Astrocyte (in vitro differentiated cells and primary cell): ENCODE data around the gene CTNNA3. TPM values are rescaled to one million over a fixed set of nuclear protein-coding genes. Genes with fewer than 3 reads are reported as not detected.

Source experiments
- DNase-seq: peaks from one replicate; pipeline ENCODE4 v3.0.0-alpha.2; 2010; ENCODE audit warnings: low read depth
- FAIRE-seq: peaks from 2 replicates; lab custom pipeline; 2011; peaks lifted over from hg19 to GRCh38; lab: Jason Lieb, UNC
- H2AFZ ChIP-seq: 2 replicates; pipeline ENCODE4 v1.6.0; 2012; ENCODE audit warnings: low read depth, low read length, inconsistent platforms
- H3K27ac ChIP-seq: 2 replicates; pipeline ENCODE4 v1.5.1; 2011; ENCODE audit warnings: low read depth, low read length, inconsistent platforms
- H3K27me3 ChIP-seq: 2 replicates; pipeline ENCODE4 v1.6.0; 2011; ENCODE audit warnings: low read length, inconsistent platforms; ENCODE audit not compliant: insufficient read depth
- H3K36me3 ChIP-seq: 2 replicates; pipeline ENCODE4 v1.5.1; 2011; ENCODE audit warnings: low read length, inconsistent platforms; ENCODE audit not compliant: insufficient read depth
- H3K4me1 ChIP-seq: 2 replicates; pipeline ENCODE4 v1.5.1; 2011; ENCODE audit warnings: low read length, inconsistent platforms; ENCODE audit not compliant: insufficient read depth
- H3K4me2 ChIP-seq: 2 replicates; pipeline ENCODE4 v1.6.0; 2012; ENCODE audit warnings: low read length, inconsistent platforms
- H3K4me3 ChIP-seq: 2 replicates; pipeline ENCODE4 v1.5.1; 2011; ENCODE audit warnings: low read depth, mild to moderate bottlenecking, low read length, inconsistent platforms; ENCODE audit not compliant: insufficient read depth
- H3K79me2 ChIP-seq: 2 replicates; pipeline ENCODE4 v1.6.0; 2012; ENCODE audit warnings: mild to moderate bottlenecking, low read length, inconsistent platforms; ENCODE audit not compliant: insufficient read depth
- H3K9ac ChIP-seq: 2 replicates; pipeline ENCODE4 v1.6.0; 2012; ENCODE audit warnings: mild to moderate bottlenecking, low read length, inconsistent platforms
- H3K9me3 ChIP-seq: 2 replicates; pipeline ENCODE4 v1.5.1; 2012; ENCODE audit warnings: low read depth, mild to moderate bottlenecking, low read length, inconsistent platforms; ENCODE audit not compliant: insufficient read depth
- H4K20me1 ChIP-seq: 2 replicates; pipeline ENCODE4 v1.6.0; 2012; ENCODE audit warnings: low read length, inconsistent platforms; ENCODE audit not compliant: insufficient read depth
- H3K27ac Mint-ChIP-seq: one replicate; pipeline ENCODE4 v1.8.0; 2021; ENCODE audit warnings: mild to moderate bottlenecking, mixed read lengths; ENCODE audit not compliant: unreplicated experiment
- H3K27me3 Mint-ChIP-seq: one replicate; pipeline ENCODE4 v1.8.0; 2021; ENCODE audit warnings: low read depth, mixed read lengths; ENCODE audit not compliant: unreplicated experiment
- H3K36me3 Mint-ChIP-seq: one replicate; pipeline ENCODE4 v1.8.0; 2021; ENCODE audit warnings: low read depth, mixed read lengths; ENCODE audit not compliant: unreplicated experiment
- H3K4me1 Mint-ChIP-seq: one replicate; pipeline ENCODE4 v1.8.0; 2021; ENCODE audit warnings: low read depth, mixed read lengths; ENCODE audit not compliant: unreplicated experiment
- H3K4me3 Mint-ChIP-seq: one replicate; pipeline ENCODE4 v1.8.0; 2021; ENCODE audit warnings: mild to moderate bottlenecking, moderate library complexity, mixed read lengths; ENCODE audit not compliant: unreplicated experiment
- H3K9me3 Mint-ChIP-seq: one replicate; pipeline ENCODE4 v1.8.0; 2021; ENCODE audit warnings: mild to moderate bottlenecking, mixed read lengths; ENCODE audit not compliant: unreplicated experiment
- EZH2 ChIP-seq: IDR thresholded peaks from 2 replicates; pipeline ENCODE4 v1.6.1; 2012; ENCODE audit warnings: mild to moderate bottlenecking, low read length, inconsistent platforms; ENCODE audit not compliant: insufficient read depth
- total RNA-seq: library from RNA; stranded (reverse); gene quantifications from 2 replicates; pipeline ENCODE4 v1.2.1, GENCODE V29; 2021
- TF ChIP-seq, protein P1 (sequence below): IDR thresholded peaks from 2 replicates; pipeline ENCODE4 v1.5.1; 2011; ENCODE audit warnings: low read depth, mild to moderate bottlenecking, inconsistent platforms, low read length, moderate library complexity; ENCODE audit not compliant: insufficient read depth

The CTNNA3 gene
- total RNA-seq, 1 donor from 2014 or later, result 0.73 TPM

DNA sequence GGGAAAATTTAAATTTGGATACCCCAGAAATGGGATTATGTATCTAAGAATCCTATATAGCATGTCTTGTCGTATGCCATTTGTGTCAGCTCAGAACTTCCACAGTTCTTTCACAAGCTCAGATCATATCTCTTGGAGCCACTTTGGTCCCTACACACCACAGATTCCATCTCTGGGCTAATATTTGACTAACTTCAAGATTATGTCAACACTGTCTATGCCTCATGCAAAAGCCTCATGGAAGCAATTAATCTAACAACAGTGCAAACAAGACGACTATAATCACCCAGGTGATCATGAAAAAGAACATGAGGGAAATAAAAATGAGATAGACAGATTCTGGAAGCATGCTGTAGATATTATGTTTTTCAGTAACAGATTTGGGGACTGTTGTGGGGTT, 581.0 kb downstream of the CTNNA3 start:
- Histone ChIP-seq H3K27me3 (no peaks in the 10 kb centered on the region), H3K4me3 (no peak overlapping the region), H4K20me1 (no peaks in the 10 kb centered on the region), H3K36me3 (no peaks in the 10 kb centered on the region), H3K9me3 (no peaks in the 10 kb centered on the region), H3K4me1 (no peaks in the 10 kb centered on the region), H2AFZ (no peak overlapping the region), H3K79me2 (no peaks in the 10 kb centered on the region), H3K4me2 (no peak overlapping the region), H3K27ac (no peak overlapping the region), H3K9ac (no peak overlapping the region)
- Mint-ChIP-seq H3K9me3 (no peaks in the 10 kb centered on the region), H3K27me3 (no peaks in the 10 kb centered on the region), H3K4me3 (no peak overlapping the region), H3K36me3 (no peaks in the 10 kb centered on the region), H3K4me1 (peaks cover 2% of the 10 kb centered on the region), H3K27ac (no peak overlapping the region)
- DNase-seq, result no peak
- TF ChIP-seq, protein P1, sequence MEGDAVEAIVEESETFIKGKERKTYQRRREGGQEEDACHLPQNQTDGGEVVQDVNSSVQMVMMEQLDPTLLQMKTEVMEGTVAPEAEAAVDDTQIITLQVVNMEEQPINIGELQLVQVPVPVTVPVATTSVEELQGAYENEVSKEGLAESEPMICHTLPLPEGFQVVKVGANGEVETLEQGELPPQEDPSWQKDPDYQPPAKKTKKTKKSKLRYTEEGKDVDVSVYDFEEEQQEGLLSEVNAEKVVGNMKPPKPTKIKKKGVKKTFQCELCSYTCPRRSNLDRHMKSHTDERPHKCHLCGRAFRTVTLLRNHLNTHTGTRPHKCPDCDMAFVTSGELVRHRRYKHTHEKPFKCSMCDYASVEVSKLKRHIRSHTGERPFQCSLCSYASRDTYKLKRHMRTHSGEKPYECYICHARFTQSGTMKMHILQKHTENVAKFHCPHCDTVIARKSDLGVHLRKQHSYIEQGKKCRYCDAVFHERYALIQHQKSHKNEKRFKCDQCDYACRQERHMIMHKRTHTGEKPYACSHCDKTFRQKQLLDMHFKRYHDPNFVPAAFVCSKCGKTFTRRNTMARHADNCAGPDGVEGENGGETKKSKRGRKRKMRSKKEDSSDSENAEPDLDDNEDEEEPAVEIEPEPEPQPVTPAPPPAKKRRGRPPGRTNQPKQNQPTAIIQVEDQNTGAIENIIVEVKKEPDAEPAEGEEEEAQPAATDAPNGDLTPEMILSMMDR, result no peak
- no peak for TF ChIP-seq EZH2
- no peak for FAIRE-seq

DNA sequence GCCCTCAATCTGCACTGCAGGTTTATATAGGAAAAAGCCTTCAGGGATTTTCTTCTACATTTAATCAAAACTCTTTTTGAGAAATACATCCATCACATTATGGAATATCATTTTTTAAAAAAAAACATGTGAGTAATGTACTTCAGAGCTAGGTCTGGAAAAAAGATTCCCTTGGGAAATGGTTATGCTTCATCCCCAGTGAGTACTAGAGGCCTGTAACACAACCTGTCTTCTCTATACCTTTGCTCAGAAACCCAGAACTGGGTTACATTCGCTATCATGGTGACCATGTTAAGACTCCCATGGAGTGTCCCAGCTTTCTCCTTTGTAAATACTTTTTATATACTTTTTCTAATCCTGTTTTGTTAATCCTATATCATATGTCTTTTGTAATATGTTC, 583.2 kb downstream of the CTNNA3 start:
- Mint-ChIP-seq H3K27me3 (no peaks in the 10 kb centered on the region), H3K9me3 (no peaks in the 10 kb centered on the region), H3K27ac (no peak overlapping the region), H3K4me3 (no peak overlapping the region), H3K36me3 (no peaks in the 10 kb centered on the region), H3K4me1 (no peaks in the 10 kb centered on the region)
- Histone ChIP-seq H2AFZ (no peak overlapping the region), H3K4me2 (no peak overlapping the region), H3K4me3 (no peak overlapping the region), H3K4me1 (no peaks in the 10 kb centered on the region), H3K9me3 (no peaks in the 10 kb centered on the region), H3K27ac (no peak overlapping the region), H3K79me2 (no peaks in the 10 kb centered on the region), H3K9ac (no peak overlapping the region), H3K36me3 (no peaks in the 10 kb centered on the region), H4K20me1 (no peaks in the 10 kb centered on the region), H3K27me3 (no peaks in the 10 kb centered on the region)
- TF ChIP-seq EZH2, result no peak
- TF ChIP-seq, protein P1, result no peak
- FAIRE-seq, result no peak
- DNase-seq, result no peak

DNA sequence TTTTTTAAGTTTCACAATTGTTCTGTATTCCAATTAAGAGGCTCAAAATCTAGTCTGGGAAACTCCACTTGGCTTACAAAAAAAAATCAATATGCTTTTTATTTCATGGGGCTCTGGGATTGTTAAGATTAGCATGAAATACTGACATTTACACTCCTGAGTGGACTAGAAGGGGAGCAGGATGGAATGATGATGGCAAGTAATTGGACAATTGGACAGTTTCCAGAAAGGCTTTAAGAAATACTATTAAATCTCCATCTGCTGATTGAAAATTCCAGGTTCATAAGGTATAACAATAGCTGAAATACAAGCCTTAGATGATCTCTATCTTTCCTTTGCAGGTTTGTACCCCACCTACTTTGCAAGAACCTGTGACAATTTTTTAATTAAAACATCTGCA, 585.7 kb downstream of the CTNNA3 start:
- no peak overlapping the region for H3K9ac ChIP-seq
- Mint-ChIP-seq H3K4me1 (no peaks in the 10 kb centered on the region), H3K9me3 (no peaks in the 10 kb centered on the region), H3K27me3 (no peaks in the 10 kb centered on the region), H3K4me3 (no peak overlapping the region), H3K36me3 (no peaks in the 10 kb centered on the region), H3K27ac (no peak overlapping the region)
- H2AFZ ChIP-seq, result no peak overlapping the region
- H3K36me3 ChIP-seq, result no peaks in the 10 kb centered on the region
- H3K79me2 ChIP-seq, result no peaks in the 10 kb centered on the region
- H3K4me2 ChIP-seq, result no peak overlapping the region
- H3K9me3 ChIP-seq, result no peaks in the 10 kb centered on the region
- FAIRE-seq (no peak), DNase-seq (no peak)
- no peaks in the 10 kb centered on the region for H3K27me3 ChIP-seq
- H3K4me1 ChIP-seq, result no peaks in the 10 kb centered on the region
- H3K27ac ChIP-seq, result no peak overlapping the region
- H3K4me3 ChIP-seq, result no peak overlapping the region
- TF ChIP-seq, protein P1, result no peak
- no peak for TF ChIP-seq EZH2
- no peaks in the 10 kb centered on the region for H4K20me1 ChIP-seq
